ENCODE measurements around the gene DNAJB11. TPM values are rescaled to one million over a fixed set of nuclear protein-coding genes. Genes with fewer than 3 reads are reported as not detected.
"Not testable (repeated sequence)": the region's sequence is repeated elsewhere in the genome, so short reads cannot be mapped to it uniquely, and the experiment has no call there.

Gene DNAJB11
- 43.1 TPM for total RNA-seq (ENCODE audit: insufficient read depth, low replicate concordance)

DNA sequence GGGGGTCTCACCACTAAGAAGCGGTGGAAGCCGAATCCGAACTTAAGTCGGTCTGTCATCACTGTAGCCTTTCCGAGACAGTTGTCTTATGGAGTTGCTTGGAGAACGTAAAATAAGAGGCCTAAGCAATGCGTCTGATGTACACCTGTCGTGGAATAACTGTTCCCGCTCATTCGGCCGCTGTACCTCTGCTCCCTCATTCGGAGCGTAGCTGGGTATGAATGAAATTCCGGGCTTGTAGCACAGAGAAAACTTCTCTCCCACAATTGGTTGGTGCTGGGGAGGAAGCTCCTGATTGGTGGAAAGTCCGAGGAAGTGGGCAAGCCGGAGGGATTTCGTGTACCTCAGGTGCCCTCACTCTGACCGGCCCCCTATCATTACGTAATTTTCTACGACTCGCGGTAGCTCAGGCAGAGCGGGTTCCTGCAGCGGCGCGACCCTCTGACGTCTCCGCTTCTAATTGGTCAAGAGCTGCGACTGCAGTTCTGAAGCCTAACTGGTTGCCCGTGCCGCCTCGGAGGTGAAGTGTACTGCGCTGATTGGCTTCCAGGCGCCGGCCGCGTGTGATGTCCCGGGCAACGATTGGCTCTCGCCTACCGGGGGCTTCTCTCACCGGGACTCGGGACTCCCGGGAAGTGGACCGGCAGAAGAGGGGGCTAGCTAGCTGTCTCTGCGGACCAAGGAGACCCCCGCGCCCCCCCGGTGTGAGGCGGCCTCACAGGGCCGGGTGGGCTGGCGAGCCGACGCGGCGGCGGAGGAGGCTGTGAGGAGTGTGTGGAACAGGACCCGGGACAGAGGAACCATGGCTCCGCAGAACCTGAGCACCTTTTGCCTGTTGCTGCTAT is at the start of gene DNAJB11:
DNAJB11 (plus strand) TSS at position 625 of the 845 bp plus-strand sequence; CDS start at position 803, 178 bp downstream.
- DNase-seq (ENCODE audit: low spot score) = peak; percentile 100

GRCh38 chr3:186520957-186521842 is 49.3 kb upstream of the DNAJB11 start:
- DNase-seq (ENCODE audit: low spot score) = no peak

DNA sequence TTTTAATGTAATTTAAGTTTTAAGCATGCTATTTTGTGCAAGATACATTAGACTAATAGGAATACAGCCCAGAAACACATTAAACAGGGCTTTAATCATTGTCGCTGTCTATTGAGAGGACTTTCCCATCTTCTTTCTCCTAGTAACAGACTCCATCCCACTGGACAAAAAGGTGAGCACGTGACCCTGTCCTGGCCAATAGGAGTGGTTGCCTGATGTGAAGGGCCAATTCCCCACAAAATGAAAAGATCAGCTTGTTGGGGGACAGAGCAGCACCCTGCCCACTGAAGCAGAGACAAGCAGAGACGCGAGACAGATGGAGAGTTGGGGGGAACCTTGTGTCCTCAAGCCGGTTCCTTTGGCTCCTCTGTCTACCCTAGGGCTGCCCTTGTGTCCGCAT is 47.5 kb upstream of the DNAJB11 start:
- no peak for DNase-seq (ENCODE audit: low spot score)

GRCh38 chr3:186523434-186523833 is 47.1 kb upstream of the DNAJB11 start:
- DNase-seq (ENCODE audit: low spot score) = no peak

GRCh38 chr3:186524616-186525015 is 45.9 kb upstream of the DNAJB11 start:
- no peak for DNase-seq (ENCODE audit: low spot score)

GRCh38 chr3:186525369-186526255 is 44.9 kb upstream of the DNAJB11 start:
- no peak for DNase-seq (ENCODE audit: low spot score)

- DNase-seq (ENCODE audit: low spot score) = no peak
These were observed 44.3 kb upstream of the DNAJB11 start for GRCh38 chr3:186526256-186526606.

DNA sequence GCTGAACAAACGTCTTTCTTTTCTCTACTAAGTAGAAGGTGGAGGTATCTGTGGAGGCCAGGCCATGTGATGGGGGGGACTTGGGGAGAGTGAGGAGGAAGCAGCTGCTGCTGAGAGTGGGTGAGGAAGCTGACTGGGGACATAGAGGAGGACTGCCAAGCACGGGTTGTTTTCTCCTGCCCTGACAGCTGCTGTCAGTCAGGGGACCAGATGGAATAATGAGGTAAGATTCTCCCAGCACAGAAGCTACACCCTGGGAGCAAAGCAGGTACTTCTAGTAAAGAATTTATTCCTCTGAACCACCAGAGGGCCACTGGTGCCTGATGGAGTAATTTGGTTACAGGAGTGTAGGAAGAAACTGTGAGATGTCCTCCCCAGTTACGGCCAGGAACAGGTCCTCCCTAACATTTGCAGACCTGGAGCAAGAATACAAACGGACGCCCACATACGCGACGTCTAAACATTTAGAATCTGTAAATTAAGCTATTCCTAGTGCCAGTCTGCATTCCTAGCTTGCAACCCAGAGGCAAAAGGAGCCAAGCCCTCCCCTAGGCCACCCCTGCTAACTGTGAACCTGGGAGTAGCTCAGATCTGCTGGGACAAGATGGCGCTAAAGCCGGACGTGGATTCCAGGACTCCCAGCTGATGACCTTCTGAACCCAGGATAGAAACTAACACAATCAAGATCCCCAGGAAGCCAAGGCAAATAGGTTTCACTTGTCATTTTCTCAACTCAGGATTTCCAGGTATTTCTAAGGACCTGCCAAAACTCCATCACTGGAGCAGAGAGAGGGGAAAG is 41.1 kb upstream of the DNAJB11 start:
- DNase-seq (ENCODE audit: low spot score) = no peak

- DNase-seq (ENCODE audit: low spot score) = no peak
These were observed 40.1 kb upstream of the DNAJB11 start for GRCh38 chr3:186530415-186530814.

GRCh38 chr3:186531694-186532093 is 38.8 kb upstream of the DNAJB11 start:
- DNase-seq (ENCODE audit: low spot score) = not testable (repeated sequence)

GRCh38 chr3:186532598-186533072 is 37.9 kb upstream of the DNAJB11 start:
- no peak for DNase-seq (ENCODE audit: low spot score)

GRCh38 chr3:186534113-186534669 is 36.3 kb upstream of the DNAJB11 start:
- DNase-seq (ENCODE audit: low spot score) = peak; percentile 22

GRCh38 chr3:186536883-186537844 is 33.4 kb upstream of the DNAJB11 start:
- no peak for DNase-seq (ENCODE audit: low spot score)

DNA sequence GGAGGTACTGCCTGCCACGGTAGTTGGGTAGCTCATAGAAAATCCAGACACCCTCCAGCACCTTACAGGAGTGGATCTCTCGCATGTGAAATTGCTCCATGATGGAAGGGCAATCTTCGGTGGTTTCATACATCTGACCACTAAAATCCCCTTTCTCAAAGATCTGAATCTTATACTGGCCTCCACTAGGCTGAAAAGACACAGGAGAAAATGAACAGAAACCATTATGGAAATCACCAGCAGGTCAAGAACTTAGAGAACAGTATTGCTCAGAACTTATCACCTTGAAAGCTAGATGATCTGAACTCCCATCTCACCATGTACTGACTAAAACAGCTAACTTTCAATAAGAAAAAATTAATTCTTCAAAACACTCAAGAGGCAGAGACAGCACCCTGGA is 31.7 kb upstream of the DNAJB11 start:
- no peak for DNase-seq (ENCODE audit: low spot score)

DNA sequence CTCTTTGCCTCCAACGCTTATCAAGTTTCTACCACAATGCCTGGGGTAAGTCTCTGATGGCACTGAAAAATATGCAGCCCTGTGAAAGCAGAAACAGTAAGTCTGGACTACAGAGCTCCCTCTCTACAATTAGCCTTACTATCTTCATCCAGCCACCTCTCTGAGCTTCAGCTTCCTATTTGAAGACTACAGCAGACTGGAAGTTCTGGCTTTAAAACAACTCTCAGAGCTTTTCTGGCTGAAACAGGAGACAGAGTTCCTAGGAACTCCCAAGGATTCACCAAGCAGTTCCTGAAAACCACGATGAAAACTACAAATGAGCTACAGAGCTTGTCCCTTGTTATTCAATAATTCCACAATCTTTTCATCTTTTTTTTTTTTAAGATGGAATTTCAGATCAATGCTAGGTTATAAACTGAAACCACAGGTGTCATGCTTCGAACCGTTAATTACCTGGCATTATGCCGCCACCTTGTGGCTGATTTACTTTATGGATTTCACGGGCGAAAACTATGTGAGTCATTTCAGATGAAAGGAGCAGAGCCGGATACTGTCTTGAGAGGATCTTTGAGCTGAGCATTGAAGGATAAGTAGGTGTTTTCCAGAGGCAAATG is 30.2 kb upstream of the DNAJB11 start:
- DNase-seq (ENCODE audit: low spot score) = peak; percentile 87

DNA sequence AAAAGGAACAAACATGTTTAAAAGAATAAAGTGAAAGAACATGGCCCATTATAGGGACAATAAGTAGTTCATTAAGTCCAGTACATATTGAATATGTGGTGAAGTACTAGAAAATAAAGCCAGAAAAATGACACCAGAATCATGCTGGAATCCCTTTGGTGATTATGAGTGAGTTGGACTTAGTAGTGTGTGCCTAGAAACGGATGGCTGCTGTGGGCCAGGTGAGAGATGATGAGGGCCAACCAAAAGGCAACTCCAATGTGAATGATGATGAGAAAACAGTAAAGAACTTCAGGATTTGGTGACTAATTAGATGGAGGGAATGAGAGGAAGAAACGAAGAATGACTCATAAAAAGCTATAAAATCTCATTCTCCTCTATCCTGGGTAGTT is 29.7 kb upstream of the DNAJB11 start:
- DNase-seq (ENCODE audit: low spot score) = no peak

GRCh38 chr3:186544281-186544680 is 26.2 kb upstream of the DNAJB11 start, which contains the start of gene CRYGS:
Gene CRYGS (minus strand): TSS chr3:186544380. CDS start chr3:186544326, 54 bp downstream.
- no peak for DNase-seq (ENCODE audit: low spot score)

DNA sequence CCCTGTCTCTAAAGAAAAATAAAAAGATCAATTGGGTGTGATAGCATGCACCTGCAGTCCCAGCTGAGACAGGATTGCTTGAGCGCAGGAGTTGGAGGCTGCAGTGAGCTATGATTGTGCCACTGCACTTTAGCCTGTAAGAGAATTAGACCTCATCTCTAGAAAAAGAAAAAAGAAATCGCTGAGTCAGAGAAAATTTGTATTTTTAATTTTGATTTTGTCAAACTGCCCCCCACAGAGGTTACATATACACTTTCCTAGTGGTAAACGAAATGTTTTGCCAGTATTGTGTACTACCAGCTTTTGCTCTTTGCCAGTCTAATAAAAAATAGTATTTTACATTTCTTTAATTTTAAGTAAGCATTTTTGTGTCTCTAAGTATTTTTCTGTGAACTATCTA is 21.0 kb upstream of the DNAJB11 start:
- no peak for DNase-seq (ENCODE audit: low spot score)
